ENCODE measurements around the gene CEMIP2.

CEMIP2 gene

GRCh38 chr9:71669284-71669995 lies 98.9 kb downstream of the CEMIP2 start:
- TF ChIP-seq CTCF (IDR thresholded peaks at IDR 0.05; ENCODE audit: borderline replicate concordance, control extremely low read depth, extremely low read depth, insufficient read depth, missing control alignments) = no peak
- DNase-seq (ENCODE audit: low spot score) = no peak
- in situ Hi-C loops (cut with MboI; ENCODE audit: low sequenced_read_pairs, unreplicated experiment) = no loop called here

GRCh38 chr9:71668717-71669116 lies 99.6 kb downstream of the CEMIP2 start:
- no peak for DNase-seq (ENCODE audit: low spot score)
- in situ Hi-C loops (cut with MboI; ENCODE audit: low sequenced_read_pairs, unreplicated experiment) = no loop called here
- no peak for TF ChIP-seq CTCF (IDR thresholded peaks at IDR 0.05; ENCODE audit: borderline replicate concordance, control extremely low read depth, extremely low read depth, insufficient read depth, missing control alignments)

- DNase-seq (ENCODE audit: low spot score) = no peak
- no peak for TF ChIP-seq CTCF (IDR thresholded peaks at IDR 0.05; ENCODE audit: borderline replicate concordance, control extremely low read depth, extremely low read depth, insufficient read depth, missing control alignments)
- in situ Hi-C loops (cut with MboI; ENCODE audit: low sequenced_read_pairs, unreplicated experiment) = no loop called here
These were observed 103.1 kb downstream of the CEMIP2 start for GRCh38 chr9:71665247-71665646.

GRCh38 chr9:71664566-71664965 lies 103.7 kb downstream of the CEMIP2 start:
- DNase-seq (ENCODE audit: low spot score) = no peak
- no peak for TF ChIP-seq CTCF (IDR thresholded peaks at IDR 0.05; ENCODE audit: borderline replicate concordance, control extremely low read depth, extremely low read depth, insufficient read depth, missing control alignments)
- in situ Hi-C loops (cut with MboI; ENCODE audit: low sequenced_read_pairs, unreplicated experiment) = no loop called here

- no peak for DNase-seq (ENCODE audit: low spot score)
- TF ChIP-seq CTCF (IDR thresholded peaks at IDR 0.05; ENCODE audit: borderline replicate concordance, control extremely low read depth, extremely low read depth, insufficient read depth, missing control alignments) = no peak
- in situ Hi-C loops (cut with MboI; ENCODE audit: low sequenced_read_pairs, unreplicated experiment) = no loop called here
These were observed 104.3 kb downstream of the CEMIP2 start for GRCh38 chr9:71663931-71664459.

- no peak for TF ChIP-seq CTCF (IDR thresholded peaks at IDR 0.05; ENCODE audit: borderline replicate concordance, control extremely low read depth, extremely low read depth, insufficient read depth, missing control alignments)
- in situ Hi-C loops (cut with MboI; ENCODE audit: low sequenced_read_pairs, unreplicated experiment) = no loop called here
- DNase-seq (ENCODE audit: low spot score) = no peak
These were observed 105.1 kb downstream of the CEMIP2 start for GRCh38 chr9:71663216-71663615.
